HG02840 (cell line): ENCODE data around the gene C3orf80.
"Not testable (repeated sequence)": the region's sequence is repeated elsewhere in the genome, so short reads cannot be mapped to it uniquely, and the experiment has no call there.

ENCODE experiments used
- ATAC-seq: cut with Tn5 transposase; IDR thresholded peaks from one replicate; pipeline ENCODE4 v1.9.1; 2021; ENCODE audit warnings: mild to moderate bottlenecking, moderate library complexity, moderate number of reproducible peaks; ENCODE audit not compliant: unreplicated experiment, low FRiP score

The C3orf80 gene

GRCh38 chr3:160225176-160226025 is at the start of gene C3orf80:
C3orf80 (plus strand) TSS chr3:160225422; CDS start chr3:160225636, 214 bp downstream.
- peak; percentile 75 for ATAC-seq

- ATAC-seq = no peak
These were observed 48.3 kb upstream of the C3orf80 start for GRCh38 chr3:160176923-160177322.

DNA sequence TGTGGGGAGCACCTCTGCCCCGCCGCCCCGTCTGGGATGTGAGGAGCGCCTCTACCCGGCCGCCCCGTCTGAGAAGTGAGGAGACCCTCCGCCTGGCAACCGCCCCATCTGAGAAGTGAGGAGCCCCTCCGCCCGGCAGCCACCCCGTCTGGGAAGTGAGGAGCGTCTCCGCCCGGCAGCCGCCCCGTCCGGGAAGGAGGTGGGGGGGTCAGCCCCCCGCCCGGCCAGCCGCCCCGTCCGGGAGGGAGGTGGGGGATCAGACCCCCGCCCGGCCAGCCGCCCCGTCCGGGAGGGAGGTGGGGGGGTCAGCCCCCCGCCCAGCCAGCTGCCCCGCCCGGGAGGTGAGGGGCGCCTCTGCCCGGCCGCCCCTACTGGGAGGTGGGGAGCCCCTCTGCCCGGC is 46.6 kb upstream of the C3orf80 start:
- not testable (repeated sequence) for ATAC-seq

- ATAC-seq = not testable (repeated sequence)
These were observed 45.8 kb upstream of the C3orf80 start for GRCh38 chr3:160179403-160179802.

GRCh38 chr3:160179906-160180305 is 45.3 kb upstream of the C3orf80 start:
- no peak for ATAC-seq

DNA sequence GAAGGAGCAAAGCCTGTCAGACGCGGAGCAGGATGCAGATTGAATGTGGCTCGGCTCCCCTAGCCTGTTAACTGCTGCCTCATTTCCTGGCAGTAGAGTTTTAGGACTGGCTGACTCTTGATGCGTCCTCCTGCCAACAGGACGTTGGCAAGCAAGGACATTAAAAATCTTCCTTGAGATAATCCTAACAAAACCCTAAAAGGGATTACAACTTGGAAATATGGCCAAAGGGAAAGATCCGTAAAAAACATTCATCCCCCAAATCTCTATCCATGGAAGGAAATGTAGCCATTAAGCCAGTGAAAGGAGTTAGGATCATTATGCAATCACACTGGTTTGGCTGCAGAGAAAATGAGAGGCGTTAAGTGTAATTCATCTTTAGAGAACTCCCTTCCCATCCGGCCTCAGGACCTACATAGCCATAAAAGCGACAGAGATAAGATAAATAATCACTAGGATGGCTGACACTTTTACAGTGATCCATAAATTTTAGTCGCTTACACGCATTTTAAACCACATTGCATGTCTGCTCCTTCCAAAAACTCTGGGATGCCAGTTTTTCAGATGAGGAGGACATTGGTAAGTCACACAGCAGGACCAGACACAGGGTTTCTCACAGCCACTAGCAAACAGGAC is 44.5 kb upstream of the C3orf80 start:
- ATAC-seq = no peak

DNA sequence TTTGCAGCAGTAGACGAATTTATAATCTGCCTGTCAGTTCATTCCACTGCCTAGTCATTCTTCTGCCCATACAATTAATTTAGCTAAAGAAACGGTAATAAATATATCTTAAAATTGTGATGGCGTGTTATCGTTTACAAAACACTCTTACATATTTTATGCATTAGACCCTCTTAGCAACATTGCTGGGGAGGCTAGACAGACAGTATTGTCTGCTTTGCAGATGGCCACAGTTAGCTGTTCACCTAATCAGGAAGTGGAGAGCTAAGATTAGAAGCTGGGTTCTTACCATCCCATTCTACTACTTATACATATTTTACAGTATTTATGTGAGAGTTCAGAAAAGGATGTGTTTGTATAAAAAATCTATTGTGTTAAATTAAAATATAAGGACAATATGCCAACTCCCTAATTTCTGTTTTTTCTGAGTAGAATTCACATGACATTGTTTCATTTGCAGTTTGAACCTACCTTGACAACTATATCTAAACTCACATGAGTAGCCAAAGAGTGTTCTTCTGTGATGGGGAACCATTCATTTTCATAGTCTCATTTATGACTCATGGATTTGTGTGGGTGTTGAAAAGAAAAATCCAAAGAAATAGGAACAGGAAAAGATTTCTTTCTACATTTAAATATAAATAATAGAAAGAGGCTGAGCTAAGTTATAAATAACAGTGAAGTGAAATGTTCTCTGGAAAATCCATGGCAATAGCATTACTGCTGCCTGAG is 41.7 kb upstream of the C3orf80 start:
- no peak for ATAC-seq

GRCh38 chr3:160184655-160185054 is 40.6 kb upstream of the C3orf80 start:
- ATAC-seq = no peak

DNA sequence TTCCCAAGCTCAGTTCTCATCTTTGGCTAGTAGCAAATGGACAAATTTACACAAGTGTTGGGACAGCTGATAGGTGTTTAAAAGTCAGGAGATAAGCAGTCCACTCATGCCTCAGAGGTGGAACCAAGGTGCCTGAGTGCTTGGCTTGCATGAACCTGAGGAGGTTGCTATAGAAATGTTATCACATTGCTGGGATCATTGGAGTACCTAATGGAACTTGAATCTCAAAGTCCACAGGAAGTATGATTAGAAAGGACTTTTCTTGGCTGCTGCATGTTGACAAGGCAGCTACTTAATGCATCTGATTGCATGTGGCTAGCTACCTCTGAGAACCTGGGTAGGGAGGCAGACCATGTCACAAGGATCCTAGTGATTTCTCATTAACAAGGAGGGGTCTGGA is 39.5 kb upstream of the C3orf80 start:
- ATAC-seq = no peak

GRCh38 chr3:160187288-160187687 is 37.9 kb upstream of the C3orf80 start:
- ATAC-seq = no peak

DNA sequence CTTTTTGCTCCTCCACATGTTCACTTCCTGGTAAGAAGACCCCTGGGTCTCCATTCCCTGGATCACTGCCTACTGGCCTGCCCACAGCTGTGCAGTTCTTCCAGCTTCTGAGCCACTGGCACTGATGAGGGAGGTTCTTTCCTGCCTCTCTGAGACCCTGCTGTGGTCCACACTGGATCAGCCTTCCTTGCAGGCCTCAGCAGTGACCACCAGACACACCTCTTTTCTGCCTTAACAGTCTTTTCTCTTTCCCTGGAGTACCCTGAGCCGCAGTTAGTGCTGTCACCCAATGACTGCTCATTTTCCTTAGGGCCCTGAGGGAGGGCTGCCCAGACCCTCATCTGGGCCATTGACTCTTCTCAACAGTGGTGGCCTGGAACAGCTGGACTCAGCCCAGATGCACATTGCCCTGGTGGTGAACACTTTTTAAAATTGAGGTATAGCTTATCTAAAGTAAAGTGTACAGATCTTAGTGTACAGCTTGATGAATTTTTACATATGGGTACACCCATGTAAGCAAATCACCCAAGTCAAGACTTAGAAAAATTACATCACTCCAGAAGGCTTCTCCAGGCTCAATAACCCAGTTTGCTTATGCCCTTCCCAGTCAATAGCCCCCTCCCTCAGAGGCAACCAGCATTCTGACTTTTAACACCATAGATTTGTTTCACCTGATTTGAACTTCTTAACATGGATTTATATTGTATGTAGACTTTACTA is 32.8 kb upstream of the C3orf80 start:
- no peak for ATAC-seq

DNA sequence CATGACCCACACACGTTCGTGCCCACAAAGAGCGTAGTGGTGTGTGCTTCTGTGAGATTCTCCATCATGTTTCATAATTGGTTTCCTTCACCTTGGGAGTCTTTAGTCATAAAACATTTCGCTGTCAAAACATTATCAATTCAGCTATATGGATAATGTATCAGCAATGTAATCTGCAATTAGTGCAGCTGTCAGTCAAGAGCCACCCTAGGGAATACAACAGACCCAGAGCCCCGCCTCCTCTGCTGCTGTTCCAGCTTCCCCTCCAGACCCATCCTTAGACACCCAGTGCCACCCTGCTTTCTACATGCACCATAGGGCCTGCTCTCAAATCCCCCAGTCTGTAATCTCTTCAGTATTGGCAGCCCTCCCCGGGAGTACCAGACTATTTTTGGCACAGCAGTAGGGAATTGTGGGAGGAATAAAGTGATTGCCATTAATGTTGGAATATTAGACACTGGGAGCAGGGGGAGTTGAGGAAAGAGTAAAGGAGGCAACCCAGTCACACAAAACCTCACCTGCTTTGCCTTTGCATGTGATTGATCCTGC is 31.5 kb upstream of the C3orf80 start:
- ATAC-seq = no peak

DNA sequence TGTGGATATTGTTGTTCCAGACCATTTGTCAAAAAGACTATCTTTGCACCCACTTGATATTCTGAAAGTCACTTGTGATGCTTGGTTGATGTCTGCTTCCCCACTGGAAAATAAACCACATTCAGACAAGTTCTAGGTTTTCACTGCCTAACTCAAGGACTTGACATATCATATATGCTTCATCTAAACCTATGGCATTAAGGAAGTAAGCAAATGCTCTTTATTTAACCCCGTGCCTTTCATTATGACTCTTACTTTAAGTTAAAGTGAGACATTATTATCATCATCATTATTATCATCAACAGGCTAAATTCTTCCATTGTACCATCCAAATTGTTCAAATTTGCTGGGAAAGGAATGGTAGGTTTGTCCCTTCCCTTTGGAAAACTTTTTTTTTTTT is 30.8 kb upstream of the C3orf80 start:
- no peak for ATAC-seq

GRCh38 chr3:160195106-160195505 is 30.1 kb upstream of the C3orf80 start:
- no peak for ATAC-seq

DNA sequence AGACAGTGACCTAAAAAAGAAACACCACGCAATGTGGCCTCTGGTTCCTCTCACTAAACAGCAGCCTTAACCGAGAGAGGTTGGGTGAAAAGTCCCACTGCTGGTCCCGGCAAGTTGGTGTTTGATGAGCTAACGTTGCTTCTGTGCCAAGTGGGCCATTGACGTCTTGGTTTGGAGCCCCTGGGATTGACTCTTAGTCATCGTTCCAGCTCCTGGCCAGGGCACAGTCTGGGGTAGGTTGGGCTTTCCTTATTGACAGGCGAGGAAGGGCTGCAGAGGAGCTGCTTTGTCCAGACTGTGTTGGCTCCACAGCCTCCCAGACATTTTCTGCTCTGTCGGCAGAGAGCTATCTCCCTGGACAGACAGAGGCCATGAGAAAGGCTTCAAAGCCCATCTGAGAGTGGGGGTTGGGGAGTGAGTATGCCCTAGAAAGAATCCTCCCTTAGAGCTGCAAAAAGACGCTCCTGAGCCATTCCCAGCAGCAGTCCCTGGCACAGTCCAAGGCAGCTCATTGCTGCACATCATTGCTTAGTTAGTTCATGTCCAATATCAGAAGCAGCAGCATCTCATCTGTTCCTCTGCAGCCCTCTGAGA is 28.6 kb upstream of the C3orf80 start:
- ATAC-seq = no peak

GRCh38 chr3:160199108-160199507 is 26.1 kb upstream of the C3orf80 start:
- ATAC-seq = no peak

DNA sequence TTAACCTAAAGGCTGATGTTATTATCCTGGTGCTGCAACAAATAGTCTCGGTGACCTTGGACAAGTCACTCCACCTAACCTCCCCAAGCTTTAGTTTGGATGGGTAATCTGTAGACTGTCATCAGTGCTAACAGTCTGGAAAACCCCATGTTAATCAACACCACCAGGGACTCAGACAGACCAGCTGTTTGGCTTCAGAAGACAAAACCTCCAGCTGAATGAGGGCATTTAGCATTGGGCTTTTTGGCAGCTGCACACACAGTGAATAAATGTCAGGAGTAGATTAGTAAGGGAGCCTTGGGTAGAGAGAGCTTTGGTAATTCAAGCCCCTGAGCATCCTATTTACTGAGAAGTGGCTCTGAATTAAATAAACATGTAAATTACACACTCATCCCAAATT is 24.9 kb upstream of the C3orf80 start:
- peak; percentile 71 for ATAC-seq

DNA sequence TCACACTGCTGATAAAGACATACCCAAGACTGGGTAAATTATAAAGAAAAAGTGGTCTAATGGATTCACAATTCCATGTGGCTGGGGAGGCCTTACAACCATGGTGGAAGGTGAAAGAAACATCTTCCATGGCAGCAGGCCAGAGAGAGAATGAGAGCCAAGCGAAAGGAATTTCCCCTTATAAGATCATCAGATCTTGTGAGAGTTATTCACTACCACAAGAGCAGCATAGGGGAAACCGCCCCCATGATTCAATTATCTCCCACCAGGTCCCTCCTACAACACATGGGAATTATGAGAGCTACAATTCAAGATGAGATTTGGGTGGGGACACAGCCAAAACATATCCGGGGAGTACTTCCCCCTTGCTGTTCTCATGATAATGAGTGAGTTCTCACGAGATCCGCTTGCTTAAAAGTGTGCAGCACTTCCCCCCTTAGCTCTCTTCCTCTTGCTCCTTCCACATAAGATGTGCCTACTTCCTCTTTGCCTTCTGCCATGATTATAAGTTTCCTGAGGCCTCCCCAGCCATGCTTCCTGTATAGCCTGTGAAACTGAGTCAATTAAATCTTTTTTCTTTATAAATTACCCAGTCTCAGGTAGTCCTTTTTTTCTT is 20.7 kb upstream of the C3orf80 start:
- ATAC-seq = not testable (repeated sequence)

GRCh38 chr3:160205606-160206005 is 19.6 kb upstream of the C3orf80 start:
- no peak for ATAC-seq
